Activated T-helper 17 cell treated with anti-CD3 and anti-CD28 coated beads, Interleukin-2, amount 50 U/mL, for 72 hours (primary cell): Measurements from ENCODE around the gene KIF22. TPM values are rescaled to one million over a fixed set of nuclear protein-coding genes. Genes with fewer than 3 reads are reported as not detected.
"Not testable (repeated sequence)": the region's sequence is repeated elsewhere in the genome, so short reads cannot be mapped to it uniquely, and the experiment has no call there.

ENCODE experiments used
- ATAC-seq: fragments of 150-1000 bp; cut with Tn5 transposase; replicated peaks from 2 replicates; pipeline ENCODE4 v1.10.0; 2021; ENCODE audit warnings: mild to moderate bottlenecking, moderate library complexity
- H3K27ac Mint-ChIP-seq: one replicate; pipeline ENCODE4 v1.8.0; 2022; ENCODE audit warnings: mixed read lengths
- H3K27me3 Mint-ChIP-seq: one replicate; pipeline ENCODE4 v1.8.0; 2022; ENCODE audit warnings: mixed read lengths
- H3K36me3 Mint-ChIP-seq: one replicate; pipeline ENCODE4 v1.8.0; 2022; ENCODE audit warnings: low read depth, mild to moderate bottlenecking, mixed read lengths
- H3K4me1 Mint-ChIP-seq: one replicate; pipeline ENCODE4 v1.8.0; 2022; ENCODE audit warnings: mixed read lengths
- H3K4me3 Mint-ChIP-seq: one replicate; pipeline ENCODE4 v1.8.0; 2022; ENCODE audit warnings: mild to moderate bottlenecking, mixed read lengths
- H3K9me3 Mint-ChIP-seq: one replicate; pipeline ENCODE4 v1.8.0; 2022; ENCODE audit warnings: mixed read lengths
- total RNA-seq, 2 donors: library from RNA; stranded (reverse); gene quantifications; one replicate each; pipeline ENCODE4 v1.2.3, GENCODE V29; 2022

KIF22 gene
- total RNA-seq, 2 donors from 2014 or later: 122 to 139 TPM

DNA sequence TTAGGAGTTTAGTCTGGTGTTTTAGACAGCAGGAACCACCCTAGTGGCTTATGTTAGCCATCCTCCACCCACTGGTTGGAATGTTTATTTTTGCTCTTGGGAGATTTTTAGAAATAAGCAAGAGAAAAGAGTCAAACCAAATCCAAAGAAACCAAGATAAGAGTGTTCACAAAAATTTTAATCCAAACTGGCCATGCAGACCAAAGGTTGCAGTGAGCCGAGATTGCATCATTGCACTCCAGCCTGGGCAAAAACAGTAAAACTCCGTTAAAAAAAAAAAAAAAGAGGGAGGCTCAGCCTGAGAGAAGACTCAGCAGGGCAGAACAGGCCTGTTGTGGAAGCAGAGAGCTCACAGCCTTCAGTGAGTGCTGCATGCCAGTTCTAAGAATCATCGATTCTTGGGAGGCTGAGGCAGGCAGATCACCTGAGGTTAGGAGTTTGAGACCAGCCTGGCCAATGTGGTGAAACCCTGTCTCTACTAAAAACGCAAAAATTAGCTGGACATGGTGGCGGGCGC lies 32.5 kb upstream of the KIF22 start:
- Mint-ChIP-seq H3K4me3 (no peak overlapping the region), H3K27me3 (no peaks in the 10 kb centered on the region), H3K36me3 (no peaks in the 10 kb centered on the region), H3K9me3 (no peaks in the 10 kb centered on the region), H3K27ac (no peak overlapping the region), H3K4me1 (peaks cover 10% of the 10 kb centered on the region)
- no peak for ATAC-seq

DNA sequence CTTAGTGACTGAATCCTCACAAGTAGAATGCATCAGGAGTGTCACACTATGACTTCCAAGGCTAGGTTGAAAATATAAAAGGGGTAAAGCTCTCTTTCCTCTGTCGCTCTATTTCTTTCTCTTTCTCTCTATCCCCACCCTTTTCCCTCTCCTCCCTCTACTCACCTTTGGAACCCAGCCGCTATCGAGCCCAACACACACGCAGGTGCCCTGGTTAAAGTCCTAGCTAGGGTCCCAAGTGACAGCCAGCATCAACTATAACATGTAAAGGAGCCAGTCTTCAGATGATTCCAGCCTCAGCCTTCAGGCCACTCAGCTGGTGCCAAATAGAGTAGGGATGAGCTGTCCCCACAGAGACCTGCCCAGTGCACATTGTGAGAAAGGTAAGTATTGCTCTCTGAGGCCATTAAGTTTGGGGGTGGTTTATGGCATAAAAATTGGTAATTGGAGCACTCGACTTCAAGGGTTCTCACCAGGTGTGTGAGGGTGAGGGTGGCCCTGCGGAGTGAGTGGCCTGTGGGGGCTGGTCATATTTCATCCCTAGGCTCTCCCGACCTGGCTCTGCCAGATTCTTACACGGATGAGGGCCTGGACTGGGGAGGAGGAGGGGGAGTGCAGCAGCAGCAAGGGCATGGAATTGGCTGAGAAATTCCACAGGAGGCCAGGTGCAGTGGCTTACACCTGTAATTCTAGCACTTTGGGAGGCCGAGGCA lies 29.8 kb upstream of the KIF22 start:
- Mint-ChIP-seq H3K27me3 (no peaks in the 10 kb centered on the region), H3K9me3 (no peaks in the 10 kb centered on the region), H3K27ac (no peak overlapping the region), H3K4me3 (no peak overlapping the region), H3K36me3 (no peaks in the 10 kb centered on the region), H3K4me1 (peaks cover 5% of the 10 kb centered on the region)
- ATAC-seq: no peak

GRCh38 chr16:29761280-29761651 lies 29.3 kb upstream of the KIF22 start:
- not testable (repeated sequence) for H3K4me3 Mint-ChIP-seq, H3K27me3 Mint-ChIP-seq, H3K27ac Mint-ChIP-seq, ATAC-seq, H3K4me1 Mint-ChIP-seq, H3K9me3 Mint-ChIP-seq, H3K36me3 Mint-ChIP-seq

DNA sequence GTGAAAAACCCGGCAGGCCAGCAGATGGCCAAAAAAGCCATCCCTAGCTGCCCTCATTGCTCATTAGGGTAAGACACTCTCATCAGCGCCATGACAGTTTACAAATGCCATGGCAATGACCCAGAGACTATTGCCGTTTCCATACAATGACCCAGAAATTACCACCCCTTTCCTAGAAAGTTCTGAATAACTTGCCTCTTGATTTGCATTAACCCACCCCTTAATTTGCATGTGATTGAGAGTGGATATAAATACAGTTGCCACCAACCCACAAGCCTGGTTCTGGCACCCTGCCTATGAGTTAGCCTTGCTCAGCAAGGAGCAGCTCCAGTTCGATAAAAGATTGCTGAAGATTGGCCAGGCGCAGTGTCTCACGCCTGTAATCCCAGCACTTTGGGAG lies 28.7 kb upstream of the KIF22 start:
- H3K4me1 Mint-ChIP-seq: peaks cover 5% of the 10 kb centered on the region
- no peak overlapping the region for H3K27ac Mint-ChIP-seq
- H3K9me3 Mint-ChIP-seq: no peaks in the 10 kb centered on the region
- H3K27me3 Mint-ChIP-seq: no peaks in the 10 kb centered on the region
- H3K4me3 Mint-ChIP-seq: no peak overlapping the region
- H3K36me3 Mint-ChIP-seq: no peaks in the 10 kb centered on the region
- ATAC-seq: no peak

DNA sequence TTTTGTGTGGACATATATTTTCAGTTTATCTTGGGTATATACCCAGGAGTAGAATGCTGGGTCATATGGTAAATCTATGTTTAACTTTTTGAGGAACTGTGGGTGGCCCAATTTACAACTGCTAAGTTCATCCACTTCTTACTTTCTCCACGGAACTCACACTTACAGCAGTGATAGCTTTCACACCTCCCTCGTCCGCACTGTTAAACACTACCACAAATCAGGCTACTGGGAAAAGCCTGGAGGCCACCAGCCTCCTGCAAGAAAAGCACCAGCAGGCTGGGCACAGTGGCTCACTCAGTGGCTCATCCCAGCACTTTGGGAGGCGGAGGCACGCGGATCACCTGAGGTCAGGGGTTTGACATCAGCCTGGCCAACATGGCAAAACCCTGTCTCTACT lies 27.2 kb upstream of the KIF22 start:
- Mint-ChIP-seq H3K27me3 (no peaks in the 10 kb centered on the region), H3K4me3 (no peak overlapping the region), H3K9me3 (no peaks in the 10 kb centered on the region), H3K36me3 (no peaks in the 10 kb centered on the region), H3K4me1 (peaks cover 5% of the 10 kb centered on the region), H3K27ac (no peak overlapping the region)
- ATAC-seq: no peak

GRCh38 chr16:29765167-29766032 lies 25.2 kb upstream of the KIF22 start:
- Mint-ChIP-seq H3K4me1 (peaks cover 8% of the 10 kb centered on the region), H3K9me3 (no peaks in the 10 kb centered on the region), H3K27me3 (no peaks in the 10 kb centered on the region), H3K4me3 (no peak overlapping the region), H3K27ac (no peak overlapping the region), H3K36me3 (no peaks in the 10 kb centered on the region)
- ATAC-seq: no peak

- no peaks in the 10 kb centered on the region for H3K27me3 Mint-ChIP-seq
- H3K27ac Mint-ChIP-seq: no peak overlapping the region
- H3K4me3 Mint-ChIP-seq: no peak overlapping the region
- no peaks in the 10 kb centered on the region for H3K9me3 Mint-ChIP-seq
- ATAC-seq: no peak
- peaks cover 6% of the 10 kb centered on the region for H3K4me1 Mint-ChIP-seq
- H3K36me3 Mint-ChIP-seq: no peaks in the 10 kb centered on the region
Observed at GRCh38 chr16:29766571-29766970, 24.0 kb upstream of the KIF22 start.

GRCh38 chr16:29767062-29767461 lies 23.5 kb upstream of the KIF22 start:
- Mint-ChIP-seq H3K4me1 (peaks cover 6% of the 10 kb centered on the region), H3K27ac (no peak overlapping the region), H3K4me3 (no peak overlapping the region), H3K9me3 (no peaks in the 10 kb centered on the region), H3K27me3 (no peaks in the 10 kb centered on the region), H3K36me3 (no peaks in the 10 kb centered on the region)
- no peak for ATAC-seq

DNA sequence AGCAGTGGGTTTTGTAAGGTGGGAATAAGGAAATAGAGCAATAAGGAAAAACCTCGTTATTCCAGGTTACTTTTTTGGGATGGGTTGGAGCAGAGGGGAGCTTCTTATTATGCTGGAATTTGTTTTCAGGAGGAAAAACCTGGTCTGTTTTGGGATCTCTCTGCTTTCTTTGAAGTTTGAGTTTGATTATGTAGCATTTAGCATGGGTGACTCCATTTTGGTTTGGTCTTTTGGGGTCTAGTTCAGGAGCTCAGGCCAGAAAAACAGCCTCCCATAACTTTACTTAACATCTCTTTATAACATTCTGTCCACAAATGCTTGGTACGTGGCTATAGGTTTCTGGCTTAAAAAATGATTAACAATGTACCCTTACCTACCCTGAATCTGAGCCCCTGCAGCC lies 21.0 kb upstream of the KIF22 start:
- Mint-ChIP-seq H3K4me1 (peaks cover 10% of the 10 kb centered on the region), H3K36me3 (no peaks in the 10 kb centered on the region), H3K27ac (no peak overlapping the region)

GRCh38 chr16:29770250-29770929 lies 20.2 kb upstream of the KIF22 start:
- Mint-ChIP-seq H3K4me1 (peaks cover 11% of the 10 kb centered on the region), H3K9me3 (no peaks in the 10 kb centered on the region), H3K27ac (no peak overlapping the region)

More for the DNA sequence above, 21.0 kb upstream of the KIF22 start:
- ATAC-seq: no peak
- Mint-ChIP-seq H3K9me3 (no peaks in the 10 kb centered on the region), H3K27me3 (no peaks in the 10 kb centered on the region), H3K4me3 (no peak overlapping the region)

DNA sequence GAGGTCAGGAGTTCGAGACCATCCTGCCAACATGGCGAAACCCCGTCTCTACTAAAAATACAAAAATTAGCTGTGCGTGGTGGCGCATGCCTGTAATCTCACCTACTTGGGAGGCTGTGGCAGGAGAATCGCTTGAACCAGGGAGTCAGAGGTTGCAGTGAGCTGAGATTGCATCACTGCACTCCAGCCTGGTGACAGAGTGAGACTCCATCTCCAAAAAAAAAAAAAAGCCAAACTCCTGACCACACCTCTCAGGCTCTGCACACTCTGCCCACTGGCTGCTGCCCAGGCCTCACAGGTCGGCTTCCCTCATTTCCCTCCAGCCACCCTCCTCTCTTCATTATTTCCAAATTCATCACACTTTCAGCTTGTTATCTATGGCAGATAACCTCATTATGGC lies 18.2 kb upstream of the KIF22 start:
- H3K27ac Mint-ChIP-seq, H3K27me3 Mint-ChIP-seq: not testable (repeated sequence)
- H3K4me1 Mint-ChIP-seq: peaks cover 15% of the 10 kb centered on the region

More at GRCh38 chr16:29770250-29770929, 20.2 kb upstream of the KIF22 start:
- ATAC-seq: no peak
- Mint-ChIP-seq H3K27me3 (no peaks in the 10 kb centered on the region), H3K36me3 (no peaks in the 10 kb centered on the region), H3K4me3 (no peak overlapping the region)

GRCh38 chr16:29774730-29775129 lies 15.8 kb upstream of the KIF22 start:
- no peak for ATAC-seq
- Mint-ChIP-seq H3K36me3 (no peaks in the 10 kb centered on the region), H3K9me3 (no peaks in the 10 kb centered on the region), H3K27ac (peak overlapping the region; percentile 26), H3K4me1 (peaks cover 15% of the 10 kb centered on the region), H3K4me3 (no peak overlapping the region), H3K27me3 (no peaks in the 10 kb centered on the region)

More for the DNA sequence above, 18.2 kb upstream of the KIF22 start:
- not testable (repeated sequence) for H3K9me3 Mint-ChIP-seq, H3K36me3 Mint-ChIP-seq, H3K4me3 Mint-ChIP-seq, ATAC-seq

GRCh38 chr16:29775742-29776408 lies 14.7 kb upstream of the KIF22 start:
- Mint-ChIP-seq H3K4me1 (peaks cover 10% of the 10 kb centered on the region), H3K36me3 (no peaks in the 10 kb centered on the region), H3K4me3 (no peak overlapping the region), H3K27ac (no peak overlapping the region), H3K9me3 (no peaks in the 10 kb centered on the region), H3K27me3 (no peaks in the 10 kb centered on the region)
- ATAC-seq: no peak
